LoVo (cell line): ENCODE results near the gene BCAP31.
"Not testable (repeated sequence)": the region's sequence is repeated elsewhere in the genome, so short reads cannot be mapped to it uniquely, and the experiment has no call there.

ENCODE experiments used
- DNase-seq: peaks from one replicate; pipeline ENCODE4 v3.0.0-alpha.2; 2016; ENCODE audit warnings: low spot score

Gene BCAP31

GRCh38 chrX:153733651-153734240 lies 9.6 kb upstream of the BCAP31 start:
- DNase-seq, result no peak

GRCh38 chrX:153732401-153732800 lies 8.2 kb upstream of the BCAP31 start:
- no peak for DNase-seq

DNA sequence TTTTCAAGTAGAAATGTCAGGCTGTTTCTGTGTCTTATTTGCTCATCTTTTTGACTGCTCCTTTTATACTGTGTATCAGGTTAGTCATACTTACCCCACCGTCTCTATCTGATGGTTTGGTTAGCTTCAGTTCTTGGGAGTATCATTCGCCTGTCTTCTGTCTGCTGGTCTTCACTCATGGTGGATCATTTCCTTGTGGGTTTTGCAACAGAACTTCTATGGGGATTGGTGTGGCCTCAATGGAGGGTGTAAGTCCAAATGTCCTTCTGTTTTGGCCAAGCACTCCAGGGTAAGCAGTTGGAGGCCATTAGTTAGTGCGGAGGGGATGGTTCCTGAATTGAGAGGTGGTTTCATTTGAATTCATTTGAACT lies 7.6 kb upstream of the BCAP31 start:
- DNase-seq, result no peak

DNA sequence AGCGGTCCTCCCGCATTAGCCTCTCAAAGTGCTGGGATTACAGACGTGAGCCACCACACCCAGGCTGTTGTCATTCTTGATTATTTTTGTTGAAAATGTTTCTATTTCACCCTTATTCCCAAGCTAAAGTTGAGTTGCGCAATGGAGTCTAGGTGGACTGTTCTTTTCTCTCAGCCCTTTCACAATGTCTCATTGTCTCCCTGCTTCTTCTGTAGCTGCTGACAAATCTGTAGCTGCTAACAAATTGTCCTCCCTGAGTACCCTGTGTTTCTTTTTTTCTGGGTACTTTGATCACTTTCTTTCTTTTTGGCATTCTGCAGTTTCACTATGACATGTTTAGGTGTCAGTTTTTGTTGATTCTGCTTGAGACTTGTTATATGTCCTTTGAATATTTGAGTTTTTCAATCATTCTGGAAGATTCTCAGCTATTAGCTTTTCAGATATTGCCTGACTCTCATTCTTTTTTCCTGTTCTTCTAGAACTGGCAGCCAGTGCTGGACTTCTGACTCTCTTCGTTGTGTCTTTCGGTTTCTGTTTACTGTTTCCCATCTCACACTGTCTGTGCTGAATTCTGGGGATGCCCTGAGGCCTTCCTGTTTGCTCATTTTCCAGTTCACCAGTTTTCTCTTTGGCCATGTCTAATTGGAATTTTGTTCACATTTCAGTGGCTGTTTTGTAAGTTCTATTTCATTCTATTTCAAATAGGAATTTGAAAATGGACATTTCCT lies 7.1 kb upstream of the BCAP31 start:
- no peak for DNase-seq

DNA sequence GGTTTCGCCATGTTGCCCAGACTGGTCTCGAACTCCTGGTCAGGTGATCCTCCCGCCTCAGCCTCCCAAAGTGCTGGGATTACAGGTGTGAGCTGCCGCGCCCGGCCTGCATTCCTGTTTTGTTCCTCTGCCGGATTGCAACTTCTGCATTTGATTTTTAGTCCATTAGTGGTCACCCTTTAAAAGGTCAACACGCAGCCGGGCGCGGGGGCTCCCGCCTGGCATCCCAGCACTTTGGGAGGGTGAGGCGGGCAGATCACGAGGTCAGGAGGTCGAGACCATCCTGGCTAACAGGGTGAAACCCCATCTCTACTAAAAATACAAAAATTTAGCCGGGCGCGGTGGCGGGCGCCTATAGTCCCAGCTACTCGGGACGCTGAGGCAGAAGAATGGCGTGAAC lies 5.9 kb upstream of the BCAP31 start:
- not testable (repeated sequence) for DNase-seq

- DNase-seq, result no peak
Observed at GRCh38 chrX:153728951-153729631, 4.9 kb upstream of the BCAP31 start.

DNA sequence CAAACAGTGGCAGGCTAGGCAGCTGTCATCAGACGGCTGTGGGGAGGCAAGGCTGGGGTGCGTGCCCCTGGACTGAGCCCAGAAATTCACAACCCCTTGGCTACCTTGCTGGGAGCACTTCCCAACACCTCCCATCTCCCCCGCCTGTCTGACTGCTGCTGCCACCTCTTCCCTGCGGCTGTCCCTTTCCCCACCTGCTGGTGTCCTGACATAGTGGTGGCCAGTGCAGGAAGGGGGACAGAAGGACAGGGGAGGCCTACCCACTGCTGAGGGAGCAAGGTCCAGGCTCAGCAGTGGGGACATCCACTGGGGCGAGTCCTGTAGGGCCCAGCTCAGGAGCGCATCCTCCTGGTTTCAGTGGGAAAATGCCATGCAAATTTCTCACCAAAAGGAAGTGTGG lies 3.9 kb upstream of the BCAP31 start:
- DNase-seq, result no peak

GRCh38 chrX:153727123-153727931 lies 3.1 kb upstream of the BCAP31 start:
- DNase-seq, result no peak

GRCh38 chrX:153726286-153727122 lies 2.3 kb upstream of the BCAP31 start:
- DNase-seq, result no peak

GRCh38 chrX:153725832-153726285 lies 1.7 kb upstream of the BCAP31 start:
- DNase-seq, result no peak

DNA sequence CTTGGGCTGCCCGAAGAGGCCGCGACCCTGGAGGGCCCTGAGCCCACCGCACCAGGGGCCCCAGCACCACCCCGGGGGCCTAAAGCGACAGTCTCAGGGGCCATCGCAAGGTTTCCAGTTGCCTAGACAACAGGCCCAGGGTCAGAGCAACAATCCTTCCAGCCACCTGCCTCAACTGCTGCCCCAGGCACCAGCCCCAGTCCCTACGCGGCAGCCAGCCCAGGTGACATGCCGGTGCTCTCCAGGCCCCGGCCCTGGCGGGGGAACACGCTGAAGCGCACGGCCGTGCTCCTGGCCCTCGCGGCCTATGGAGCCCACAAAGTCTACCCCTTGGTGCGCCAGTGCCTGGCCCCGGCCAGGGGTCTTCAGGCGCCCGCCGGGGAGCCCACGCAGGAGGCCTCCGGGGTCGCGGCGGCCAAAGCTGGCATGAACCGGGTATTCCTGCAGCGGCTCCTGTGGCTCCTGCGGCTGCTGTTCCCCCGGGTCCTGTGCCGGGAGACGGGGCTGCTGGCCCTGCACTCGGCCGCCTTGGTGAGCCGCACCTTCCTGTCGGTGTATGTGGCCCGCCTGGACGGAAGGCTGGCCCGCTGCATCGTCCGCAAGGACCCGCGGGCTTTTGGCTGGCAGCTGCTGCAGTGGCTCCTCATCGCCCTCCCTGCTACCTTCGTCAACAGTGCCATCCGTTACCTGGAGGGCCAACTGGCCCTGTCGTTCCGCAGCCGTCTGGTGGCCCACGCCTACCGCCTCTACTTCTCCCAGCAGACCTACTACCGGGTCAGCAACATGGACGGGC lies 1.0 kb upstream of the BCAP31 start:
- DNase-seq, result no peak

GRCh38 chrX:153723351-153724251 lies 586 bp downstream of the BCAP31 start:
- peak; percentile 39 for DNase-seq

DNA sequence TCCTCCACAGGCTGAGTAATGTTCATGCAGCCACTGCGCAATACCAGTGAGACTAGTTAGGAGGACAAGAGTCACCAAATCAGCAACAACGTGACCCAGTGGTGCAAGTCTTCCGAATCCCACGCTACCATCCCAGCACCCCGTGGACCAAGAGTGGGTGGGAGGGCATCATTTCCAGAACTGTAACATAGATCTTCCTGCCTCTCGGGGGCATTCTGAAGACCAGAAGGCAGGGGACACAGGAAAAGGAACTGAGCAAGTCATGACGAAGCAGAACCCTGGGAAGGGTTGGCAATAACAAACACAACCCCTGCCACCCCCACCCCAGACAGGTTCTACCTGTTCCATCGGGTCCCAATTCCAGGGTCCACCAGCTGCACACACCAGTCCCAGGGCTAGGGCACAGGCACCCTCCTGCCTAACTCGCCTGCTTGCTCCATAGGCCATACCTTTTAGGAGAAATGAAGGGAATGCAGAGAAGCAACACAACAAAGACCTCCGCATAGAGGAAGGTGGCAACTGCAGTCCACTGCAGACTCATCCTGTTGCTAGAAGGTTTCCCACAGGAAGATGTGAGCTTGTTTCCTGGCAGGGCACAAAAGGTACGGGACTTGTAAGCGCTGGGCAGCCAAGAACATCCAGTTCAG lies 1.4 kb downstream of the BCAP31 start:
- DNase-seq, result no peak

DNA sequence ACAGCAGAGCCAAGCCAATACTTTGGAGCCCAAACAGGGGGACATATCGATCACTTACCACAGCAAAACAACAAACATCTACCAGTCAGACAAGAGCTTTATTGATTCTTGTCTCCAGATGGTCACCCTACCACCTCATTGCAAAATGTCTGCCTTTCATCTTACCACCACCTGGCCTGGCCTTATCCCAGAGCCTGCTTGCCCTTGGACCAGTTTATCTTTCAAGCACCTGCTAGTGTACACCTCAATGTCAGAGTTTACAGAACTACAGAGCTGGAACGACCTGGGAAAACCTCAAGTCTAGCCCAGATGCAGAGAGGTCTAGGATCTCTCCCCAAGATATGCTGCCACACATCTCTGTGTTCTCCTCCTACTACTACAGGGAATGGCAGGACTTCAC lies 4.5 kb downstream of the BCAP31 start:
- no peak for DNase-seq

GRCh38 chrX:153719238-153719637 lies 4.9 kb downstream of the BCAP31 start:
- DNase-seq, result no peak

GRCh38 chrX:153717445-153717844 lies 6.7 kb downstream of the BCAP31 start:
- no peak for DNase-seq

DNA sequence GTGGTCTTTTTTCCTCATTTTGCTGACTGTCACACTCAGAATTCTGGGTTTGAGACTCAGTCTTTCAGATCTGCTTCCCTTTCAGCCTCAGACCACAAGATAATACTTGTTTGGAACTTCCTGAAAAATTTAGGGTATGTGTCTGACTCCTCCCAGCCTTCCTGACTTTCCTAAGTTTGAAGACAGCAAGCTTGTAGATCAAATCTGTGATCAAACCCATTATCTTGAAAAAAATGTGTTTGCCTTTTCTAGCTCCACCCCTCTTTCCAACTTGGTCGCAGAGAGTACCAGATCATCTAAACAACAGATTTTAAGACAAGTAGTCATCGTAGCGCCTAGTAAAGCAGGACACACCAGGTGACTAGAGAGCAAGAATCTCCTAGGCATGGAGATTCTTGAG lies 9.9 kb downstream of the BCAP31 start:
- DNase-seq, result no peak

DNA sequence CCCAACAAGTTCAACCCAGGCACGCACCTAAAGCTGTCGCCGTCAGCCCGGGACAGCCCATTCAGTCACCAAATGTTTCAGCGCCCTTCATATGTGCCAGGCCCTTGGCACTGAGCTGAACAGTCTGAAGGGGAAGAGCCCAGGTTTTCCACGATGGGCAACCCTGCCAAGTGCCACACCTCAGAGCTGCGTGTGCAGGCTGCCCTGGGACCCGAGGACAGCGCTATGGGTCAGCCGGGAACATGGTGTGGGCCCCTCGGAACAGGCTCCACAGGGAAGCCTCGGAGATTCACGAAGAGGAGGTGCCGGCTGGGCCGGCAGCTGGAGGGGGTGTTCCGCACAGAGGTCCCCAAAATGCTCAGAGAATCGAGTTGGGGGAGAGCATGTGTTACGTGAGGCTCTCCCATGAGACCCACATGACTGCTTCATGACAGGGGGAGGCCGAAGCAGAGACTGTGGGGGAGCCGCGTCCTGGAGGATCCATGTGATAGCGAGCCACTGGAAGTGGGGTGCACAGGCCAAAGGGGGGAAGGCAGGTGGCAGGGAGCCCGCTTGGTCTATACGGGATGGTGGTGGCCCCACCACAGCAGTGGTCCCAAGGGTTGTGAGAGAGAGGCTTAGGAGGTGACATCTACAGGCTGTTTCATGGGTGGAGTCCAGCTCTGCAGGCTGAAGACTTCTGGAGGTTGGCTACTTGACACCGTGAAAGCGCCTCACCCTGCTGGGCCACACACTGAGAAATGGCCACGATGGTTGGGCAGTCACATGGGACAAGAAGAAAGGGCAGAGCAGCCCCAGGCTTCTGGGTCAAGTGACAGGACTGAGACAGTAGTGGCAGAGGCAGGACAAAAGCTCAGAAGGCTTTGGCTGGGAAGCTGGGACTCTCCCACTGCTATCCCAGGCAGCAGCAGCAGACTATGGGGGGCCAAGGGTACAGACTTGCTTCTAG lies 14.2 kb downstream of the BCAP31 start:
- DNase-seq, result no peak
